SU-DHL-6 (cell line): ENCODE results near the gene DIAPH2.

Experiments used
- EZH2phosphoT487 ChIP-seq: fragments of 200-600 bp; sonication (generic), shearing (Covaris generic); conservative IDR thresholded peaks from 2 replicates; pipeline ENCODE4 v1.6.1; 2018; ENCODE audit warnings: mild to moderate bottlenecking, antibody characterized with exemption, low read length, moderate library complexity, mixed read lengths
- TF ChIP-seq, protein P1 (sequence below): fragments of 200-600 bp; sonication (generic); IDR thresholded peaks from one replicate; pipeline ENCODE4 v1.5.1; 2017; ENCODE audit warnings: antibody characterized with exemption, mild to moderate bottlenecking, low read length, moderate library complexity; ENCODE audit not compliant: insufficient read depth, poor library complexity, severe bottlenecking

DNA sequence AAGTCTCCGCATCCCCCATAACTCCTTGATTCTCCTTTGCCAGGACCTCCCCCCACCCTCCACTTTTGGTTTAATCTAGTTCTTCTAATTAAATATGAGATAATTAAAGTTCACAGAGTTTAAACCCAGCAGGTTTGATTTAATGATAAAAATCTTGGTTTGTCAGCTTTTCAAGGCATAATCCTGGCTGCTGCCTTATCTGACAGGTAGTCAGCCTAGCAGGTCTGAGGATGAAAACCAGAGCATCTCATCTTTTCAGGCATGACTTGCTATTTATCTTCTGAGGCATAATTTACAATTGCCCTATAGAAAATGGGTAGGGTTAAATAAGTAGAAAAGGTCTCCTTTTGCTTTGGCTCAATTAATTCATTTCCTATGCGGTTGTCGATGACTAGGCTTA, 790.3 kb downstream of the DIAPH2 start:
- TF ChIP-seq, protein P1, sequence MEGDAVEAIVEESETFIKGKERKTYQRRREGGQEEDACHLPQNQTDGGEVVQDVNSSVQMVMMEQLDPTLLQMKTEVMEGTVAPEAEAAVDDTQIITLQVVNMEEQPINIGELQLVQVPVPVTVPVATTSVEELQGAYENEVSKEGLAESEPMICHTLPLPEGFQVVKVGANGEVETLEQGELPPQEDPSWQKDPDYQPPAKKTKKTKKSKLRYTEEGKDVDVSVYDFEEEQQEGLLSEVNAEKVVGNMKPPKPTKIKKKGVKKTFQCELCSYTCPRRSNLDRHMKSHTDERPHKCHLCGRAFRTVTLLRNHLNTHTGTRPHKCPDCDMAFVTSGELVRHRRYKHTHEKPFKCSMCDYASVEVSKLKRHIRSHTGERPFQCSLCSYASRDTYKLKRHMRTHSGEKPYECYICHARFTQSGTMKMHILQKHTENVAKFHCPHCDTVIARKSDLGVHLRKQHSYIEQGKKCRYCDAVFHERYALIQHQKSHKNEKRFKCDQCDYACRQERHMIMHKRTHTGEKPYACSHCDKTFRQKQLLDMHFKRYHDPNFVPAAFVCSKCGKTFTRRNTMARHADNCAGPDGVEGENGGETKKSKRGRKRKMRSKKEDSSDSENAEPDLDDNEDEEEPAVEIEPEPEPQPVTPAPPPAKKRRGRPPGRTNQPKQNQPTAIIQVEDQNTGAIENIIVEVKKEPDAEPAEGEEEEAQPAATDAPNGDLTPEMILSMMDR = no peak
- TF ChIP-seq EZH2phosphoT487 = no peak
